ENCODE measurements around the gene GRB7.

DNA sequence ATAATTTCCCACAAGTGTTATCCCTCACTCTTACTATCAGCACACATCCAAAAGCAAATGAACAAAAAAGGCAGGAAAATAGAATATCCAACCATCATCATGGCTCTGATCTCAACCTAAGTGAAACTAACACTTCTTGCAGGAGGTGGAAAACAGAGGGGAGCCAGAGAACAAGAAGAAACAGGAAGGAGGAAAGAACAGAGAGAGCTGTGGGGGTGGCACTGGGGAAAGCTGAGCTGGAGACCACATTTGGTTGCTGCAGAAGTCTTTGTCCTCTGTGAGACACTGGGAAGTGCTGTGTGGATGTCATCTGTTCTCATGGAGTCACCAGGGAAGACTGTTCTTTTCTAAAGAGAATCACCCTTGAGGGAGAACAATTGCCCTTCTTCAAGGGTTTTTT is 34.7 kb downstream of the GRB7 start:
- TF ChIP-seq POLR2AphosphoS5 (IDR thresholded peaks at IDR 0.05; ENCODE audit: low read depth, low read length) (no peak), POU2F2 (IDR thresholded peaks at IDR 0.05; ENCODE audit: low read depth, low read length) (no peak), POLR2A (IDR thresholded peaks at IDR 0.05; ENCODE audit: low read depth, low read length) (no peak), TAF1 (IDR thresholded peaks at IDR 0.05; ENCODE audit: low read depth, low read length) (no peak), SPI1 (IDR thresholded peaks at IDR 0.05; ENCODE audit: low read depth, low read length) (0 out of 2 replicates have a peak, but pooled peaks have one; percentile 14)

All from GM12891 (cell line).